IMR-90 (cell line): ENCODE data around the gene LYPD4. TPM values are rescaled to one million over a fixed set of nuclear protein-coding genes. Genes with fewer than 3 reads are reported as not detected.
"Not testable (repeated sequence)": the region's sequence is repeated elsewhere in the genome, so short reads cannot be mapped to it uniquely, and the experiment has no call there.

Experiments
- ATAC-seq: fragments of 200-7000 bp; cut with Tn5 transposase; 2 replicates; pipeline ENCODE4 v1.9.1; 2020; ENCODE audit warnings: low read depth, mild to moderate bottlenecking, moderate library complexity
- BruUV-seq: library from RNA; stranded (reverse); fragments of 400-500 nt; replicated peaks from 2 replicates; lab custom pipeline; 2021; lab: Mats Ljungman, UMichigan
- CTCF ChIA-PET: fragments of 300-600 bp; formaldehyde crosslinking; extraction: SDS; loops from one replicate; lab custom pipeline; 2021; ENCODE audit warnings: antibody characterized with exemption; lab: Yijun Ruan, JAX
- POLR2A ChIA-PET: fragments of 300-600 bp; sonication (Branson Sonifier 250); formaldehyde crosslinking; loops from one replicate; lab custom pipeline; 2022; ENCODE audit warnings: antibody characterized with exemption; ENCODE audit not compliant: unreplicated experiment; lab: Charles Lee
- DNase-seq: peaks from one replicate; pipeline ENCODE4 v3.0.0; 2013
- H2AFZ ChIP-seq: replicated peaks from 2 replicates; pipeline ENCODE3; 2013; ENCODE audit warnings: low read length, mild to moderate bottlenecking; ENCODE audit not compliant: poor library complexity
- H2AK5ac ChIP-seq: 2 replicates; pipeline ENCODE4 v1.6.1; 2013; ENCODE audit warnings: low read depth, low read length, inconsistent platforms
- H2AK9ac ChIP-seq: replicated peaks from 2 replicates; pipeline ENCODE3; 2013; ENCODE audit warnings: mild to moderate bottlenecking, low read depth, low read length, moderate library complexity; ENCODE audit not compliant: poor library complexity
- H2BK120ac ChIP-seq: 2 replicates; pipeline ENCODE4 v1.6.1; 2013; ENCODE audit warnings: low read depth, low read length, inconsistent platforms
- H2BK15ac ChIP-seq: 3 replicates; pipeline ENCODE4 v1.6.1; 2013; ENCODE audit warnings: low read depth, low read length, inconsistent platforms
- H2BK20ac ChIP-seq: 2 replicates; pipeline ENCODE4 v1.6.1; 2013; ENCODE audit warnings: low read depth, mild to moderate bottlenecking, inconsistent platforms, low read length, moderate library complexity
- H2BK5ac ChIP-seq: 2 replicates; pipeline ENCODE4 v1.6.1; 2013; ENCODE audit warnings: mild to moderate bottlenecking, low read depth, low read length, inconsistent platforms; ENCODE audit not compliant: poor library complexity, severe bottlenecking
- H3K14ac ChIP-seq: replicated peaks from 2 replicates; pipeline ENCODE4 v1.6.1; 2013; ENCODE audit warnings: low read depth, low read length, inconsistent platforms
- H3K18ac ChIP-seq: 2 replicates; pipeline ENCODE4 v1.6.1; 2013; ENCODE audit warnings: low read depth, low read length, control low read depth
- H3K23ac ChIP-seq: 2 replicates; pipeline ENCODE4 v1.6.1; 2013; ENCODE audit warnings: low read depth, low read length, inconsistent platforms
- H3K27ac ChIP-seq: 2 replicates; pipeline ENCODE4 v1.5.1; 2013; ENCODE audit warnings: mild to moderate bottlenecking, control low read depth, low read length; ENCODE audit not compliant: insufficient read depth
- H3K27me3 ChIP-seq: 2 replicates; pipeline ENCODE4 v1.6.1; 2013; ENCODE audit warnings: low read length; ENCODE audit not compliant: control insufficient read depth, insufficient read depth
- H3K36me3 ChIP-seq: 2 replicates; pipeline ENCODE4 v1.6.1; 2013; ENCODE audit warnings: low read length, mixed read lengths; ENCODE audit not compliant: control insufficient read depth, insufficient read depth
- H3K4ac ChIP-seq: 2 replicates; pipeline ENCODE4 v1.6.1; 2013; ENCODE audit warnings: low read depth, low read length, inconsistent platforms
- H3K4me1 ChIP-seq: 2 replicates; pipeline ENCODE4 v1.6.1; 2013; ENCODE audit warnings: low read length, mixed read lengths; ENCODE audit not compliant: control insufficient read depth, insufficient read depth
- H3K4me2 ChIP-seq: 2 replicates; pipeline ENCODE4 v1.6.1; 2013; ENCODE audit warnings: low read depth, mild to moderate bottlenecking, control low read depth, low read length, moderate library complexity
- H3K4me3 ChIP-seq: 2 replicates; pipeline ENCODE4 v1.5.1; 2013; ENCODE audit warnings: low read depth, mild to moderate bottlenecking, control low read depth, low read length, moderate library complexity; ENCODE audit not compliant: insufficient read depth
- H3K56ac ChIP-seq: 2 replicates; pipeline ENCODE4 v1.6.1; 2013; ENCODE audit warnings: low read length, inconsistent platforms; ENCODE audit not compliant: insufficient read depth; ENCODE audit errors: extremely low read depth
- H3K79me1 ChIP-seq, 2 experiments: 2 replicates each; pipeline ENCODE4 v1.6.1; 2013; ENCODE audit warnings: low read length in 2 of 2, inconsistent platforms in 1 of 2, low read depth in 1 of 2
- H3K9ac ChIP-seq: 2 replicates; pipeline ENCODE4 v1.6.1; 2013; ENCODE audit warnings: low read depth, low read length, control low read depth
- H3K9me1 ChIP-seq: 2 replicates; pipeline ENCODE4 v1.6.1; 2013; ENCODE audit warnings: low read length, inconsistent platforms; ENCODE audit not compliant: insufficient read depth
- H3K9me3 ChIP-seq: 2 replicates; pipeline ENCODE4 v1.6.1; 2013; ENCODE audit warnings: low read length; ENCODE audit not compliant: control insufficient read depth, insufficient read depth
- H4K20me1 ChIP-seq: 2 replicates; pipeline ENCODE4 v1.6.1; 2013; ENCODE audit warnings: low read length, inconsistent platforms; ENCODE audit not compliant: insufficient read depth
- H4K5ac ChIP-seq: 2 replicates; pipeline ENCODE4 v1.6.1; 2013; ENCODE audit warnings: mild to moderate bottlenecking, low read depth, low read length, control low read depth
- H4K8ac ChIP-seq, 2 experiments: 2 replicates each; pipeline ENCODE4 v1.6.1; 2013; ENCODE audit warnings: low read depth in 2 of 2, low read length in 2 of 2, control low read depth in 1 of 2, inconsistent platforms in 1 of 2
- H4K91ac ChIP-seq: 2 replicates; pipeline ENCODE4 v1.6.1; 2013; ENCODE audit warnings: low read depth, low read length, inconsistent platforms; ENCODE audit not compliant: insufficient read depth
- MAZ ChIP-seq: IDR thresholded peaks from 2 replicates; pipeline ENCODE4 v1.6.1; 2012; ENCODE audit warnings: low read depth, mild to moderate bottlenecking, low read length, improper control_type of control experiment, moderate library complexity, borderline replicate concordance
- SMC3 ChIP-seq: fragments of 150-350 bp; IDR thresholded peaks from 2 replicates; pipeline ENCODE4 v1.6.1; 2016; ENCODE audit warnings: low read depth, mild to moderate bottlenecking, antibody characterized with exemption, low read length, moderate library complexity
- WGBS, 2 experiments: methylation state at CpG; one replicate each; pipeline versions ENCODE4 v1.1.5 to v1.1.7; 2013; ENCODE audit warnings: missing lambda C conversion rate in 2 of 2; ENCODE audit not compliant: insufficient read length in 1 of 2; ENCODE audit errors: extremely low coverage in 2 of 2; 5-methylcytosine and 5-hydroxymethylcytosine counted together
- dilution Hi-C: fragments of 300-500 bp; cut with HindIII; formaldehyde crosslinking; loops from one replicate; pipeline ENCODE4 v1.14.3; 2018; ENCODE audit warnings: low sequenced_read_pairs; ENCODE audit not compliant: unreplicated experiment
- in situ Hi-C: fragments of 300-500 bp; cut with MboI; formaldehyde crosslinking; loops from 3 replicates; pipeline ENCODE4 v1.14.3; 2019; ENCODE audit warnings: low sequenced_read_pairs, inconsistent platforms, mixed read lengths
- intact Hi-C: fragments of 100-400 bp; cut with micrococcal nuclease; formaldehyde crosslinking; loops from 2 replicates; pipeline ENCODE4 v1.10.0; 2022
- polyA plus RNA-seq, 3 experiments: library from polyadenylated mRNA; depleted of rRNA; stranded (reverse); fragments of >200 nt; gene quantifications; 2 replicates each; pipeline ENCODE4 v1.2.3, GENCODE V29; 2012; ENCODE audit warnings: low replicate concordance in 1 of 3
- total RNA-seq: library from RNA; depleted of rRNA; stranded (reverse); fragments of >200 nt; gene quantifications from 2 replicates; pipeline ENCODE4 v1.2.3, GENCODE V29; 2012

Gene LYPD4
- total and polyA plus RNA-seq, 2 of the 4 experiments (the other 2 are of a cell fraction), result not detected

GRCh38 chr19:41876847-41877832, 32.7 kb upstream of the LYPD4 start, which contains the start of gene CD79A:
TSS of gene CD79A (plus strand) at chr19:41877279. CDS start at chr19:41877305, 26 bp downstream.
- no peaks in the 10 kb centered on the region for H3K4me1 ChIP-seq
- no peak for DNase-seq
- in situ Hi-C loops (no loop called here), dilution Hi-C loops (no loop called here), intact Hi-C loops (no loop called here)
- H2AFZ ChIP-seq, result no peak within 1 kb of the TSS
- H3K9me1 ChIP-seq, result no peaks in the 10 kb centered on the region
- ChIA-PET CTCF (no interaction called here), POLR2A (no interaction called here)
- H2BK15ac ChIP-seq, result no peak within 1 kb of the TSS
- H3K27ac ChIP-seq, result no peak within 1 kb of the TSS
- no peak within 1 kb of the TSS for H4K5ac ChIP-seq
- no peak within 1 kb of the TSS for H3K4me2 ChIP-seq
- H3K4ac ChIP-seq, result no peak within 1 kb of the TSS
- H4K20me1 ChIP-seq, result peaks cover 15% of the 10 kb centered on the region
- H4K8ac ChIP-seq, result no peak within 1 kb of the TSS
- WGBS, 2 experiments, result no CpG with 5 or more reads among the region's 9 CpGs
- no peak for ATAC-seq
- no peak within 1 kb of the TSS for H3K4me3 ChIP-seq
- no peak within 1 kb of the TSS; the same call in 1 of the 2 replicates for H3K23ac ChIP-seq
- H3K14ac ChIP-seq, result no peak within 1 kb of the TSS
- H3K27me3 ChIP-seq, result peaks cover 15% of the 10 kb centered on the region; the same call in 1 of the 2 replicates
- no peak within 1 kb of the TSS for H3K56ac ChIP-seq
- H2BK120ac ChIP-seq, result no peak within 1 kb of the TSS
- no peaks in the 10 kb centered on the region for H3K79me1 ChIP-seq
- no peak within 1 kb of the TSS for H4K91ac ChIP-seq
- H2AK5ac ChIP-seq, result no peak within 1 kb of the TSS
- H2BK20ac ChIP-seq, result no peak within 1 kb of the TSS
- no peaks in the 10 kb centered on the region for H3K9me3 ChIP-seq
- H2AK9ac ChIP-seq, result no peak within 1 kb of the TSS
- TF ChIP-seq MAZ (no peak), SMC3 (no peak)
- no peak within 1 kb of the TSS for H3K9ac ChIP-seq
- H2BK5ac ChIP-seq, result no peak within 1 kb of the TSS
- no peak within 1 kb of the TSS for H3K18ac ChIP-seq
- BruUV-seq, result no TSS peak
- H3K36me3 ChIP-seq, result peaks cover 4% of the 10 kb centered on the region; the same call in 1 of the 2 replicates

GRCh38 chr19:41875973-41876372, 31.5 kb upstream of the LYPD4 start:
- H3K14ac ChIP-seq, in situ Hi-C loops, DNase-seq, H3K27ac ChIP-seq, H3K18ac ChIP-seq, H3K9me1 ChIP-seq, H3K23ac ChIP-seq, H2AFZ ChIP-seq, H4K91ac ChIP-seq, ATAC-seq, H2AK5ac ChIP-seq, H3K9me3 ChIP-seq, H2BK5ac ChIP-seq, H3K79me1 ChIP-seq, H2BK20ac ChIP-seq, H2BK120ac ChIP-seq, H4K8ac ChIP-seq, H3K4me2 ChIP-seq, H2AK9ac ChIP-seq, H3K4me3 ChIP-seq, dilution Hi-C loops, H3K56ac ChIP-seq, H3K9ac ChIP-seq, intact Hi-C loops, H3K4me1 ChIP-seq, H2BK15ac ChIP-seq, H3K4ac ChIP-seq, H4K5ac ChIP-seq, POLR2A ChIA-PET, BruUV-seq: not testable (repeated sequence)
- CTCF ChIA-PET, result interaction anchor here (0.6 kb wide), 1 partner anchor 551 kb away, joined by 4 read pairs; no protein-coding TSS in a partner anchor
- Histone ChIP-seq H4K20me1 (peaks cover 27% of the 10 kb centered on the region), H3K36me3 (peaks cover 15% of the 10 kb centered on the region), H3K27me3 (peaks cover 15% of the 10 kb centered on the region; the same call in 1 of the 2 replicates)
- no CpG with 5 or more reads among the region's 3 CpGs for WGBS, 2 experiments
